AG08396 (cell line): ENCODE measurements around the gene HTT.

ENCODE experiments used
- DNase-seq: peaks from one replicate; pipeline ENCODE4 v3.0.0; 2012; ENCODE audit warnings: low spot score, mixed read lengths

Gene HTT

DNA sequence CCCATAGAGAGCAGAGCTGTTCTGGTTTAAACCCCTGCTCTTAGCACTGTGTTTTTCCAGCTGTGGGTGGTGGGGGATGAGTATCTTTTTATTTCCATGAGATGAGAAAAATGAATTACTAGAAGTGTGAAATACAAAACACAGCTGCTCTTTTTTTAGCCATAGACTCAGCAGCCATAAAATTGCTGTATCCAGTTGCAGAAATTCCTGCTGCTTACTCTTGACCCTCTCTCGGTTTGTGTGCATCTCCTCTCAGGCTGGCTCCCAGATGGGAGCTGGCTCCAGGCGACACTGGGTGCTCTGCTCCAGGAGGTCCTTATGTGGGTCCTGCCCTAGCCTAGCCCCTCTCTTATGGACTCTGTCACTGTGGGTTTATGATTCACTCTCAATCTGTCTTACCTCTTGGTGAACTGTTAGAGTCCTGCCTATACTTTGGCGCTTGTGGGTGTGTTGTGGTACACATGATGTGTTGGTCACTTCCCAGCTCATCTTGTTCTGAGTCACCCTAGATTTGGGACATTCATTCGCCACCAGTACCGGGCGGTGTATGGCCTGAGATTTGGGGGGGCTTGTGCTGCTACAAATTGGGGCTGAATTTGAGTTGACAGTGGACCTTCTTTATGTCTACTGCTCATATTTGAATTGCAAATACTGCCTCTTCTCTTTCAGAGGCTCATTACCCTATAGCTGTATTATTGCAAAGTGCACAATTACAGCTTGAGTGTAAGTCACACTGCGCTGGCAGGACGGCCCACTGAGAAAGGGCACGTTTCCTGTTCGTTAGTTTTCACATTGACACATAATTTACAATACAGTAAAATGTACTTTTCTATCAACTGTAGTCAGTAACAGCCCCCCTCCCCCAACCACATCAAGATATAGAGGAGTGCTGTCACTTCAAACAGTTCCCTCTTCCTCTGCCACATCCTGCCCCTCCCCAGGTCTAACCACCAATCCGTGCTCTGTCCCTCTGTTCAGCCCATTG, 127.5 kb downstream of the HTT start:
- no peak for DNase-seq

GRCh38 chr4:3202836-3203820, 128.6 kb downstream of the HTT start:
- DNase-seq: no peak

DNA sequence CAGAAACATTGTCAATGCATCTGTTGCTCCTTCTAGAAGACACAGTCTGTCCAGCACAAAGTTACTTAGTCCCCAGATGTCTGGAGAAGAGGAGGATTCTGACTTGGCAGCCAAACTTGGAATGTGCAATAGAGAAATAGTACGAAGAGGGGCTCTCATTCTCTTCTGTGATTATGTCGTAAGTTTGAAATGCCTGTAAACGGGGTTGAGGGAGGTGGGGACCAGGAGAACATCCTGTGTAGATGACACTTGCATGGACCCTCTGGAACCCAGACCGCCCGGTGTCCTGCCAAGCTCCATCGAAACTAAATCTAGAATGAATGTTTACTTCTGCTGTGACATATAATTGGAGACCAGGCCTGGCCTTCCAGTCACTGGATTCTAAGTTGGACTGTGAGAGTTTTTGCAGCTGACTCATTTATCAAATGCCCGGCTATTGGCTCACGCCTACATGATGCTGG, 129.5 kb downstream of the HTT start:
- peak; percentile 76 for DNase-seq

- no peak for DNase-seq
These were observed 131.5 kb downstream of the HTT start for GRCh38 chr4:3205995-3206394.

DNA sequence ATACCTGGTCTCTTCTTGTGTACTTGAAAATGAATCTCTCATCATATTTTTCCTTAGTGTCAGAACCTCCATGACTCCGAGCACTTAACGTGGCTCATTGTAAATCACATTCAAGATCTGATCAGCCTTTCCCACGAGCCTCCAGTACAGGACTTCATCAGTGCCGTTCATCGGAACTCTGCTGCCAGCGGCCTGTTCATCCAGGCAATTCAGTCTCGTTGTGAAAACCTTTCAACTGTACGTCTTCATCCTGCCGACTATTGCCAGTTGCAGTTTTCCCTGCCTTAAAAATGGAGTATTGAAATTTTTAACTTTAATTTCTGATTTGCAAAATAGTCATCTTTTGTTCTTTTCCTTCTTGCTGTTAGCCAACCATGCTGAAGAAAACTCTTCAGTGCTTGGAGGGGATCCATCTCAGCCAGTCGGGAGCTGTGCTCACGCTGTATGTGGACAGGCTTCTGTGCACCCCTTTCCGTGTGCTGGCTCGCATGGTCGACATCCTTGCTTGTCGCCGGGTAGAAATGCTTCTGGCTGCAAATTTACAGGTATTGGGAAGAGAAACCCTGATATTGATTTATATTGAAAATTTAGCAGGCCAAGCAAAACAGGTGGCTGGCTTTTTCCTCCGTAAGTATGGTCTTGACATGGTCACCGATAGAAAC, 132.1 kb downstream of the HTT start:
- no peak for DNase-seq

GRCh38 chr4:3207531-3208037, 133.1 kb downstream of the HTT start:
- DNase-seq: no peak

GRCh38 chr4:3208826-3209225, 134.3 kb downstream of the HTT start:
- no peak for DNase-seq

- no peak for DNase-seq
These were observed 135.3 kb downstream of the HTT start for GRCh38 chr4:3209551-3210325.

GRCh38 chr4:3210467-3210866, 136.0 kb downstream of the HTT start:
- DNase-seq: no peak

DNA sequence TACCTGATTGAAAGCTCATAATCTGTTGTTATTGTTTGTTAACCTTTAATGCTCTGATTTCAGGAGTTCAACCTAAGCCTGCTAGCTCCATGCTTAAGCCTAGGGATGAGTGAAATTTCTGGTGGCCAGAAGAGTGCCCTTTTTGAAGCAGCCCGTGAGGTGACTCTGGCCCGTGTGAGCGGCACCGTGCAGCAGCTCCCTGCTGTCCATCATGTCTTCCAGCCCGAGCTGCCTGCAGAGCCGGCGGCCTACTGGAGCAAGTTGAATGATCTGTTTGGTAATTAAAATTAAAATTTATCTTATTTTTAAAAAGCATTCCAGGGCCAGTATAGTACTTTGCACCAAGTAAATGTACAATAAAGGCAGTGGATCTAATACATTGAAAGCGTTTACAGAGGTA, 137.4 kb downstream of the HTT start:
- DNase-seq: no peak

DNA sequence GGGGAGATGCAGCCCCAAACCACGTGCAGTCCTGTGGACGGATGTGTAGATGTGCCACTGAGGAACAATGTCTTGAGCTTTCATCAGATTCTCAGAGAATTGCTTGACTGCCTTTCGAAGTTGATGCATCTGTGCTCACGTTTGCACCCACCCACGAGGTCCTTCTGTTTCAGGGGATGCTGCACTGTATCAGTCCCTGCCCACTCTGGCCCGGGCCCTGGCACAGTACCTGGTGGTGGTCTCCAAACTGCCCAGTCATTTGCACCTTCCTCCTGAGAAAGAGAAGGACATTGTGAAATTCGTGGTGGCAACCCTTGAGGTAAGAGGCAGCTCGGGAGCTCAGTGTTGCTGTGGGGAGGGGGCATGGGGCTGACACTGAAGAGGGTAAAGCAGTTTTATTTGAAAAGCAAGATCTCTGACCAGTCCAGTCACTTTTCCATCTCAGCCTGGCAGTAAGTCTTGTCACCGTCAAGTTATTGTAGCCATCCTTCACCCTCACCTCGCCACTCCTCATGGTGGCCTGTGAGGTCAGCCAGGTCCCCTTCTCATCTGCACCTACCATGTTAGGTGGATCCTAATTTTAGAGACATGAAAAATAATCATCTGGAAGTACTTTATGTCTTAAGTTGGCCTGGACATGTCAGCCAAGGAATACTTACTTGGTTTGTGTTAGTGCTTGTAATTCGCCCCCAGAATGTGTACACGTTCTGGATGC, 138.1 kb downstream of the HTT start:
- no peak for DNase-seq

GRCh38 chr4:3213106-3213425, 138.6 kb downstream of the HTT start:
- no peak for DNase-seq

DNA sequence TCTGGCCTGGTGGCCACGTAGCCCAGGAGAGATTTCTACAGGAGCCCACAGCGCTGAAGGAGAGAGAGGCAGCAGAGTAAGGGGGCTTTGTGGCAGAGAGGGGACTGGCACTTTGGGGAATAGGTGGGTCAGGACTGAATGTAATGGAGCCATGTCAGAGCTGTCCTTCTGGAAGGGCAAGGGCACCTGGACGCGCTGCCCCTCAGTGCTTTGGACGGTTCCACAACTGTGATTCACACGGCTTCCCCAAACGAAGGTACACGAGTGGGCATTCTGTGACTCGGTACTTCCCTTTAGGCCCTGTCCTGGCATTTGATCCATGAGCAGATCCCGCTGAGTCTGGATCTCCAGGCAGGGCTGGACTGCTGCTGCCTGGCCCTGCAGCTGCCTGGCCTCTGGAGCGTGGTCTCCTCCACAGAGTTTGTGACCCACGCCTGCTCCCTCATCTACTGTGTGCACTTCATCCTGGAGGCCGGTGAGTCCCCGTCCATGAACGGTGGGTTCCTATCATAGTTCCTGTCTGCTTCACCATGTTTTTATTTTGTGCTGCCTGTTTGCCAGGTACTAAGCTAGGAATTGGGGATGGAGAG, 139.3 kb downstream of the HTT start:
- no peak for DNase-seq

GRCh38 chr4:3215256-3215655, 140.8 kb downstream of the HTT start:
- DNase-seq: no peak

DNA sequence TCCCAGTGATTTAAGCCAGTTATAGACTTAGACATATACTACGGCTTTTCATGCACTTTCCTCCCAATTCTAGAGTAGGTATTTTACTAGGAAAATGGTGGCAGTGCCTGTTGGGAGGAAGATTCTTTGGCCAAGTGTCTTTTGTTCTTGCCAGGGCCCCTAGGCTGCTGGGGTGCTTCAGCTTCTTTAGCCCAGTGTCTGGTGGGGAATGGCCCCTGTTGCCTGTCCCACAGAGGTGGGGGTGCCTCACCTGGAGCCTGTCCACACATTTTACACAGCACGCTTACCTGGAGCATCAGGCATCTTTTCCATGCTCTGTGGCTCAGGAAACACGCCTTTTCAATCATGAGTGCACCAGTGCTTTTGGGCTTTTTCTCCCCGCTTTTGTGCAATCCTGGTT, 141.3 kb downstream of the HTT start:
- DNase-seq: no peak

- DNase-seq: no peak
These were observed 142.8 kb downstream of the HTT start for GRCh38 chr4:3217266-3217665.

- no peak for DNase-seq
These were observed 143.3 kb downstream of the HTT start for GRCh38 chr4:3217771-3218170.

DNA sequence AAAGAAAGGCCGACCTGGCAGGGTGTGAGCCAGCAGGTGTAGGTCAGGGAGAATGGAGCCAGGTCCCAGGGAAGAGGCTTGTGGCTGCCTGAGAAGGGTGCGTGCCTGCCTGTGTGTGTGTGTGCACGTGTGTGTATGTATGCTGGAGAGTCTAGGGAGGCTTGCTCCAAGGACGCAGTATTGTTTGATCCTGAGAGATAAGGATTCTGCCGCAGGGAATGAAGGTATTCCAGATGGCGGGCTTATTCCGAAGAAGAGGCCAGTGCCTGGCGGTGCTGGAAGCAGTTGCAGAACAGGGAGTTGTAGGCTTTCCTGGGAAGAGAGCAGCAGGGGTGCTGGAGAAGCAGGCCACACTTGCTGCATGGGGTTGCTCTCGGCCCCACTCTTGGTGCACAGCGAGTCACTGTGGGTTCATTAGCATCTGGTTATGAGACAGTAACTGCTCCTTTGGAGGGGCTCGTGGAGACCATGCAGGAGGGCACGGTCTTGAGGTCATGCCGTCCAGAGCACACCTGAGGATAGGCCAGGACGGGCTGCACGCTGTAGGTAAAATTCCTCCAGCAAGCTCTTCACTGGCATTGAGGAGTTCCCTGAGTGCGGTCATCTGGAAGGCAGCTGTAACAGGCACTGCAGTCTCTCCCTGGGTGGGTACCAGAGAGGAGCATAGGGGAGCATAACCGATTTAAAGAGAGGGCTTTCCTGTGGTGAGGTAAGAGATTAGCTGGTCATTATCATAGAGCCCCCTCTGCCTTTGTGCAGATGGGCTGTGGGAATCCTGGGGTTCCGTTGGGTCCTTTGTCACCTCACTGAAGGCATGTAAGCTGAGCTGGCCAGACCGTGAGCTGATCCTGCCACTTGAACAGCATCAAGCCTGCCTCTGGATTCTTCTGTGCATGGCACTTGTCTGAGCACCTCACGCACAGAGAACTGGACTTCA, 144.6 kb downstream of the HTT start:
- DNase-seq: no peak
